Uterus (tissue), 4 donors: ENCODE data around the gene RNF121. TPM values are rescaled to one million over a fixed set of nuclear protein-coding genes. Genes with fewer than 3 reads are reported as not detected.
A peak's percentile ranks its signal among the peaks of the same experiment; 100 is the strongest.

Experiments
- DNase-seq, 2 donors: peaks; one replicate each; pipeline ENCODE4 v3.0.0-alpha.2; 2019 to 2020
- H3K27ac ChIP-seq, 2 donors: fragments of 200-600 bp; sonication (generic); 1 replicate in 1 of 2; 2 replicates in 1 of 2; pipeline ENCODE4 v1.5.1; 2016 to 2018
- H3K27me3 ChIP-seq, 2 donors: fragments of 200-600 bp; sonication (generic); one replicate each; pipeline ENCODE4 v1.5.1; 2018 to 2019; ENCODE audit warnings: control low read depth in 1 of 2
- H3K36me3 ChIP-seq, 2 donors: fragments of 200-600 bp; sonication (generic); one replicate each; pipeline ENCODE4 v1.5.1; 2019; ENCODE audit warnings: control low read depth in 1 of 2
- H3K4me1 ChIP-seq, 2 donors: fragments of 200-600 bp; sonication (generic); one replicate each; pipeline ENCODE4 v1.5.1; 2018 to 2019; ENCODE audit warnings: control low read depth in 1 of 2
- H3K4me3 ChIP-seq, 2 donors: fragments of 200-600 bp; sonication (generic); 1 replicate in 1 of 2; 2 replicates in 1 of 2; pipeline ENCODE4 v1.5.1; 2018 to 2019; ENCODE audit warnings: mild to moderate bottlenecking in 1 of 2
- H3K9me3 ChIP-seq, 2 donors: fragments of 200-600 bp; sonication (generic); one replicate each; pipeline ENCODE4 v1.5.1; 2019; ENCODE audit warnings: control low read depth in 1 of 2
- POLR2A ChIP-seq, 2 donors: fragments of 450-650 bp; IDR thresholded peaks; one replicate each; pipeline ENCODE4 v1.6.1; 2016; ENCODE audit warnings: antibody characterized with exemption in 2 of 2, mild to moderate bottlenecking in 1 of 2, moderate library complexity in 1 of 2
- intact Hi-C: fragments of 100-400 bp; cut with DNase I; formaldehyde crosslinking; loops from one replicate; pipeline ENCODE4 v1.15.1; 2023; ENCODE audit warnings: low total_unique reads
- total RNA-seq, 4 donors: library from RNA; depleted of rRNA in 3 of 4; stranded (reverse); fragments of >200 nt in 3 of 4; gene quantifications; one replicate each; pipeline versions ENCODE4 v1.1.0 to v1.2.4, GENCODE V29; 2014 to 2023
- TF ChIP-seq, protein P1 (sequence below), 4 experiments: fragments of 200-600 bp in 2 of 4; fragments of 450-650 bp in 2 of 4; sonication (generic) in 2 of 4; IDR thresholded peaks; one replicate each; pipeline ENCODE4 v1.5.1; 2016 to 2019; ENCODE audit warnings: antibody characterized with exemption in 4 of 4, mild to moderate bottlenecking in 2 of 4, moderate library complexity in 1 of 4
- donor health status: DM: yes; HTN: yes; CAD: no.

RNF121 gene
- total RNA-seq, 4 donors from 2014 or later: 3.8 to 56.2 (median 47.0) TPM

DNA sequence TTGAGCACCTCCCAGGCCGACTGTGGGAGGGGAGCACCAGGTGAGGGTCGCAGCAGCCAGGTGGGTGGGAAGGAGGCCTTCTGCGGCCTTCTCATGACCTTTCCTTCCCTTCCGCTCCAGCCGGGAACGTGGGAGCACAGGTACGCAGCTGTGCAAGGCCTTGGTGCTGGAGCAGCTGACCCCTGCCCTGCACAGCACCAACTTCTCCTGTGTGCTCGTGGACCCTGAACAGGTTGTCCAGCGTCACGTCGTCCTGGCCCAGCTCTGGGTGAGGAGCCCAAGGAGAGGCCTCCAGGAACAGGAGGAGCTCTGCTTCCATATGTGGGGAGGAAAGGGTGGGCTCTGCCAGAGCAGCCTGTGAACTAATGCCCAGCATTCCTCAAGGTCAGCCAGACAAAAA lies 72.4 kb downstream of the RNF121 start:
- no peak for DNase-seq
- H3K9me3 ChIP-seq: no peaks in the 10 kb centered on the region
- TF ChIP-seq, protein P1, sequence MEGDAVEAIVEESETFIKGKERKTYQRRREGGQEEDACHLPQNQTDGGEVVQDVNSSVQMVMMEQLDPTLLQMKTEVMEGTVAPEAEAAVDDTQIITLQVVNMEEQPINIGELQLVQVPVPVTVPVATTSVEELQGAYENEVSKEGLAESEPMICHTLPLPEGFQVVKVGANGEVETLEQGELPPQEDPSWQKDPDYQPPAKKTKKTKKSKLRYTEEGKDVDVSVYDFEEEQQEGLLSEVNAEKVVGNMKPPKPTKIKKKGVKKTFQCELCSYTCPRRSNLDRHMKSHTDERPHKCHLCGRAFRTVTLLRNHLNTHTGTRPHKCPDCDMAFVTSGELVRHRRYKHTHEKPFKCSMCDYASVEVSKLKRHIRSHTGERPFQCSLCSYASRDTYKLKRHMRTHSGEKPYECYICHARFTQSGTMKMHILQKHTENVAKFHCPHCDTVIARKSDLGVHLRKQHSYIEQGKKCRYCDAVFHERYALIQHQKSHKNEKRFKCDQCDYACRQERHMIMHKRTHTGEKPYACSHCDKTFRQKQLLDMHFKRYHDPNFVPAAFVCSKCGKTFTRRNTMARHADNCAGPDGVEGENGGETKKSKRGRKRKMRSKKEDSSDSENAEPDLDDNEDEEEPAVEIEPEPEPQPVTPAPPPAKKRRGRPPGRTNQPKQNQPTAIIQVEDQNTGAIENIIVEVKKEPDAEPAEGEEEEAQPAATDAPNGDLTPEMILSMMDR (IDR thresholded peaks at IDR 0.05): no peak
- no peak for TF ChIP-seq POLR2A (IDR thresholded peaks at IDR 0.05)
- peak overlapping the region in 1 of 2 donors; percentile 30 for H3K27ac ChIP-seq
- no peaks in the 10 kb centered on the region for H3K36me3 ChIP-seq
- intact Hi-C loops: no loop called here
- no peaks in the 10 kb centered on the region for H3K27me3 ChIP-seq
- no peaks in the 10 kb centered on the region for H3K4me1 ChIP-seq
- no peak overlapping the region for H3K4me3 ChIP-seq

DNA sequence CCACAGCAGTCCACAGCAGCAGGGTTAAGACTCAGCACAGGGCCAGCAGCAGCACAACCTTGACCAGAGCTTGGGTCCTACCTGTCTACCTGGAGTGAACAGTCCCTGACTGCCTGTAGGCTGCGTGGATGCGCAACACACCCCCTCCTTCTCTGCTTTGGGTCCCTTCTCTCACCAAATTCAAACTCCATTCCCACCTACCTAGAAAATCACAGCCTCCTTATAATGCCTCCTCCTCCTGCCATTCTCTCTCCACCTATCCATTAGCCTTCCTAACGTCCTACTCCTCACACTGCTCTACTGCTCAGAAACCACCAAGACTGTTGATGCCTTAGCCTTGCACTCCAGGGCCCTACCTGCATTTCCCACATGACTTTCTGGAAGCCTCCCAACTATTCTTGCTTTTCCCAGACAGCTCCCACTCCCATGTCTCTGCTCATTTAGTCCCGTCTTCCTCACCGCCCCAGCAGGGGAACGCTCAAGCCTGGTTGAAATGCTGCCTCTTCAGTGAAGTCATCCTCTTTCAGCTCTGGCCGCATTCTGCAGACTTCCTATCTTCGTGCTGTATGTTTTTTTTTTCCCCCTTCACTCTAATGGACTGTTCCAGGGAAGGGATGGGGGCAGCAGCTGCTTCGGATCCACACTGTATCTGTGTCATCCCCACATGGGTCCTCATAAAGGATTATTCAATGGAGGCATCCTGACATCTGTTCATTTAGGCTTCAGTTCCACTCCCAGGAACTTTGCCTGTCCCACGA lies 73.2 kb downstream of the RNF121 start:
- Histone ChIP-seq H3K4me1 (no peaks in the 10 kb centered on the region), H3K36me3 (no peaks in the 10 kb centered on the region), H3K27me3 (no peaks in the 10 kb centered on the region)

DNA sequence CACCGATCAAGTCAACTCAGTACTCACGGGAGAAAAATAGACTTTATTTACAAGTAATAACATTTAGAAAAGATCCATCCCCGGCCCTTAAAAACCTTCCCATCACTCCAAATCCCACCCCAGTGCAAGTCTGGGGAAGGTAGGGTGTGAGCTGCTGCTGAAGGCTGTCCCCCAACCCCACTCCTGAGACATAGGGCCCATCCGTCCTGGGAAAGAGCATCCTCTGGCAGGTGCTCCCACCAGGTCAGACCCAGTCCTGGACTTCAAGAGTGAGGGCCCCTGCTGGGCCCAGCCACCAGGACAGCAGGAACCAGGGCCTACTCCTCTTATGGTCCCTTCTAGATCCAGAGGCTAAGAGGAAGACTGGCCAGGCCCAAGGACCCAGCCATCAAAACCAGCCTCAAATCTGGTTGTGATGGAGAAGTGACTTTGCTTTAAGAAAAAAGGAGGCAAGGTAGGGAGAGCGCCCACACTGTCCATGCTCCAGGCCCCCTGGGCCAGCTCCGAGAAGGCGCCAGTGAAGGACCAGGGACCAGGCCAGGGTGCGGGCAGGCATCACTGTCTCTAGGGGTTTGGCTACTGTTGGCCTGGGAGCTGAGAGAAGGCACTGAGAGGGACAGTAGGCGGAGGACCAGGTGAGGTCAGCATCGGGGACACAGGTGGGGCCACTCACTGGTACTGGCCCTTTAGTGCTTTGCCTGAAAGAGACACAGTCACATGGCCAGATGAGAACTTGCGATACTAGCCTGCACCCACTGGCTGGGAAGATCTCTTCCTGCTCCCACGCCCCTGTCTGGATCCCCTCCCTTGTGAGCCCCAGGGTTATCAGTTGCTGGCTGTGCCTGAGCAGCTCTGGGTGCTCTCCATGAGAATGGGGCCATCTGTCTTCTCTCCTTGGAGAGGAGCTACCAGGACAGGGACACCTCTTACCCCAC lies 74.3 kb downstream of the RNF121 start:
- H3K27me3 ChIP-seq: no peaks in the 10 kb centered on the region
- no peaks in the 10 kb centered on the region for H3K36me3 ChIP-seq
- no peaks in the 10 kb centered on the region for H3K9me3 ChIP-seq
- no peak for TF ChIP-seq POLR2A (IDR thresholded peaks at IDR 0.05)
- TF ChIP-seq, protein P1 (IDR thresholded peaks at IDR 0.05): no peak
- no peaks in the 10 kb centered on the region for H3K4me1 ChIP-seq
- intact Hi-C loops: no loop called here
- peak overlapping the region in 1 of 2 donors; percentile 30 for H3K27ac ChIP-seq
- no peak for DNase-seq
- H3K4me3 ChIP-seq: no peak overlapping the region

More for the DNA sequence above, 73.2 kb downstream of the RNF121 start:
- TF ChIP-seq, protein P1 (IDR thresholded peaks at IDR 0.05): no peak
- DNase-seq: no peak
- intact Hi-C loops: no loop called here
- Histone ChIP-seq H3K27ac (peak overlapping the region in 1 of 2 donors; percentile 30), H3K9me3 (no peaks in the 10 kb centered on the region), H3K4me3 (no peak overlapping the region)

DNA sequence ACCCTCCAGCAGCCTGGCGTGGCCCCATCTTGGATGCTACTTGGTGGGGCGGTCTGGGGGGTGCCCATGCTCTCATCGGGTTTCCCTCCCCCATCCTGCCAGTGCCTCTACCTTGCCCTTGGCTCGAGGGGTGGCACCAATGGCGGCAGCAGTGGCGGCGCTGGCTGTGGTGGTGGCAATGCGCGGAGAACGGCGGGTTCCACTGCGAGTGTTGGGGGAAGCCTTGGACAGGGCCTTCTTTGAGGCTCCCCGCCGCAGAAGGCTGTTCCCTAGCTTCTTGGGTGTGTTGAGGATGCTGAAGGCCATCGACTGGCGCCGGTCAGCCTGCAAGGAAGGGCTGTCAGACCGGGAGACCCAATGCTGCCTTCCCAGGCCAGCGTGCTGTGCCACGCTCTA lies 74.9 kb downstream of the RNF121 start:
- Histone ChIP-seq H3K4me1 (no peaks in the 10 kb centered on the region), H3K27ac (no peak overlapping the region), H3K27me3 (no peaks in the 10 kb centered on the region), H3K4me3 (no peak overlapping the region), H3K36me3 (no peaks in the 10 kb centered on the region), H3K9me3 (no peaks in the 10 kb centered on the region)
- TF ChIP-seq, protein P1 (IDR thresholded peaks at IDR 0.05): no peak
- TF ChIP-seq POLR2A (IDR thresholded peaks at IDR 0.05): no peak
- DNase-seq: no peak
- intact Hi-C loops: no loop called here
